GM23248 (cell line): ENCODE data around the gene CLCA1. TPM values are rescaled to one million over a fixed set of nuclear protein-coding genes. Genes with fewer than 3 reads are reported as not detected.

ENCODE experiments used
- DNase-seq: peaks from one replicate; pipeline ENCODE4 v3.0.0-alpha.2; 2015
- H2AFZ ChIP-seq: fragments of 200-600 bp; sonication (generic); 2 replicates; pipeline ENCODE4 v1.6.1; 2016; ENCODE audit warnings: antibody characterized with exemption
- H3F3A ChIP-seq: fragments of 200-600 bp; sonication (generic); 2 replicates; pipeline ENCODE4 v1.6.1; 2016; ENCODE audit warnings: mild to moderate bottlenecking, antibody characterized with exemption, mixed run types; ENCODE audit not compliant: insufficient read depth
- H3K27ac ChIP-seq: fragments of 200-600 bp; sonication (generic); 2 replicates; pipeline ENCODE4 v1.5.1; 2016; ENCODE audit warnings: mild to moderate bottlenecking
- H3K27me3 ChIP-seq: fragments of 200-600 bp; sonication (generic); replicated peaks from 2 replicates; pipeline ENCODE4 v1.6.1; 2016; ENCODE audit warnings: mild to moderate bottlenecking; ENCODE audit not compliant: insufficient read depth
- H3K36me3 ChIP-seq: fragments of 200-600 bp; sonication (generic); 2 replicates; pipeline ENCODE4 v1.6.1; 2016; ENCODE audit warnings: low read depth, mild to moderate bottlenecking
- H3K4me1 ChIP-seq: fragments of 200-600 bp; sonication (generic); 2 replicates; pipeline ENCODE4 v1.6.1; 2016; ENCODE audit warnings: mild to moderate bottlenecking; ENCODE audit not compliant: insufficient read depth
- H3K4me2 ChIP-seq: fragments of 200-600 bp; sonication (generic); one replicate; pipeline ENCODE4 v1.6.1; 2016; ENCODE audit warnings: mild to moderate bottlenecking; ENCODE audit not compliant: unreplicated experiment
- H3K4me3 ChIP-seq: fragments of 200-600 bp; sonication (generic); 2 replicates; pipeline ENCODE4 v1.5.1; 2016; ENCODE audit warnings: mild to moderate bottlenecking
- H3K79me2 ChIP-seq: fragments of 200-600 bp; sonication (generic); 2 replicates; pipeline ENCODE4 v1.6.1; 2016; ENCODE audit warnings: mild to moderate bottlenecking; ENCODE audit not compliant: insufficient read depth
- H3K9ac ChIP-seq: fragments of 200-600 bp; sonication (generic); 2 replicates; pipeline ENCODE4 v1.6.1; 2016; ENCODE audit warnings: mild to moderate bottlenecking
- H3K9me2 ChIP-seq: fragments of 200-600 bp; sonication (generic); 2 replicates; pipeline ENCODE4 v1.6.1; 2016; ENCODE audit warnings: mixed run types, mild to moderate bottlenecking, moderate library complexity; ENCODE audit not compliant: insufficient read depth
- H3K9me3 ChIP-seq: fragments of 200-600 bp; sonication (generic); one replicate; pipeline ENCODE4 v1.6.1; 2017; ENCODE audit warnings: low read depth
- H4K20me1 ChIP-seq: fragments of 200-600 bp; sonication (generic); 2 replicates; pipeline ENCODE4 v1.6.0; 2016; ENCODE audit not compliant: insufficient read depth
- EZH2 ChIP-seq: fragments of 200-600 bp; sonication (generic); IDR thresholded peaks from 2 replicates; pipeline ENCODE4 v1.6.1; 2018; ENCODE audit warnings: antibody characterized with exemption, mild to moderate bottlenecking; ENCODE audit not compliant: insufficient read depth, poor library complexity, severe bottlenecking
- EZH2phosphoT487 ChIP-seq: fragments of 200-600 bp; sonication (generic); IDR thresholded peaks from 2 replicates; pipeline ENCODE4 v1.6.1; 2018; ENCODE audit warnings: antibody characterized with exemption, moderate library complexity, mild to moderate bottlenecking, low read depth; ENCODE audit not compliant: insufficient read depth
- WGBS, 2 experiments: methylation state at CpG; one replicate each; pipeline ENCODE4 v1.1.6; 2015 to 2017; ENCODE audit warnings: low lambda C conversion rate in 2 of 2, low coverage in 1 of 2; ENCODE audit errors: missing lambda C conversion rate in 2 of 2; 5-methylcytosine and 5-hydroxymethylcytosine counted together
- in situ Hi-C: fragments of 300-500 bp; cut with MboI; formaldehyde crosslinking; loops from 2 replicates; pipeline ENCODE4 v1.15.0; 2020
- polyA plus RNA-seq: library from polyadenylated mRNA; unstranded; fragments of >200 nt; fragmentation: Nextera tagmentation; extraction: Ambion mirVana; gene quantifications from 2 replicates; pipeline ENCODE4 v1.2.1, GENCODE V29; 2016
- total RNA-seq: library from RNA; depleted of rRNA; stranded (reverse); fragments of >200 nt; shearing (Covaris generic); gene quantifications from 2 replicates; pipeline ENCODE4 v1.2.3, GENCODE V29; 2014

CLCA1 gene
- total and polyA plus RNA-seq, 2 experiments from 2014 or later: not detected

- Histone ChIP-seq H2AFZ (no peak overlapping the region), H3K9ac (no peak overlapping the region), H4K20me1 (no peaks in the 10 kb centered on the region), H3K79me2 (no peaks in the 10 kb centered on the region), H3F3A (no peaks in the 10 kb centered on the region), H3K9me2 (no peaks in the 10 kb centered on the region), H3K4me1 (no peaks in the 10 kb centered on the region), H3K9me3 (no peaks in the 10 kb centered on the region), H3K4me3 (no peak overlapping the region), H3K36me3 (no peaks in the 10 kb centered on the region), H3K4me2 (no peak overlapping the region), H3K27ac (no peak overlapping the region), H3K27me3 (no peaks in the 10 kb centered on the region)
- DNase-seq: no peak
- TF ChIP-seq EZH2 (no peak), EZH2phosphoT487 (no peak)
- in situ Hi-C loops: no loop called here
- WGBS, 2 experiments: 72 to 80% methylated on average over 3 of the region's 3 CpGs
Measured at GRCh38 chr1:86453664-86454063, 15.1 kb upstream of the CLCA1 start.

GRCh38 chr1:86455073-86455472 is 13.7 kb upstream of the CLCA1 start:
- no peaks in the 10 kb centered on the region for H4K20me1 ChIP-seq
- H3K36me3 ChIP-seq: no peaks in the 10 kb centered on the region
- no peak for TF ChIP-seq EZH2phosphoT487
- no peaks in the 10 kb centered on the region for H3K79me2 ChIP-seq
- H3K4me2 ChIP-seq: no peak overlapping the region
- H3K9me3 ChIP-seq: no peaks in the 10 kb centered on the region
- no peak for DNase-seq
- no peaks in the 10 kb centered on the region for H3K4me1 ChIP-seq
- no peak overlapping the region for H3K4me3 ChIP-seq
- H3K9me2 ChIP-seq: no peaks in the 10 kb centered on the region
- 85 to 88% methylated on average over 5 of the region's 5 CpGs for WGBS, 2 experiments
- no peak overlapping the region for H3K9ac ChIP-seq
- no peaks in the 10 kb centered on the region for H3K27me3 ChIP-seq
- in situ Hi-C loops: no loop called here
- H3K27ac ChIP-seq: no peak overlapping the region
- H2AFZ ChIP-seq: no peak overlapping the region
- H3F3A ChIP-seq: no peaks in the 10 kb centered on the region

DNA sequence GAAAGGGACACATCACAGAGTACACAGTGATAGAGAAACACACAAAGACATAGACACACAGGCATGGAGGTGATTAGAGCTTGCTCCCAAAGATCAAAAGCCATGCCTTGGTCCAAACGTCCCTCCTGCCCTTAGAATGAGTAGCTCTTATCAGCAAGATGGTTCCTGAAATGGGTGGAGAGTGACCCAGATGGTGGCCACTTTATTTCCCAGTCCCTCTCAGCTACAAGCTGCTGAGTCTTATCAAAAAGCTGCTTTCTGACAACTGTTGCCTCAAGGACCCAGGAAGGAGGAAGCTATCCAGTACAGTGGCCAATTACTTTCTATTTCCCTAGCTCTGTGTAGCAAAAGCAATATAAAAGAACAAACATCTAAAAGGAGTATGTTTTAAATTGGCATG is 7.7 kb upstream of the CLCA1 start:
- TF ChIP-seq EZH2phosphoT487: no peak
- TF ChIP-seq EZH2: no peak
- H4K20me1 ChIP-seq: no peaks in the 10 kb centered on the region
- no peaks in the 10 kb centered on the region for H3K27me3 ChIP-seq
- DNase-seq: no peak
- H3K4me2 ChIP-seq: no peak overlapping the region
- H3K9me3 ChIP-seq: no peaks in the 10 kb centered on the region
- H3K4me1 ChIP-seq: no peaks in the 10 kb centered on the region
- 18 to 26% methylated on average over 1 of the region's 1 CpG for WGBS, 2 experiments
- no peak overlapping the region for H2AFZ ChIP-seq
- no peak overlapping the region for H3K4me3 ChIP-seq
- in situ Hi-C loops: no loop called here
- no peaks in the 10 kb centered on the region for H3K79me2 ChIP-seq
- no peaks in the 10 kb centered on the region for H3K36me3 ChIP-seq
- H3K27ac ChIP-seq: no peak overlapping the region
- H3K9ac ChIP-seq: no peak overlapping the region
- H3K9me2 ChIP-seq: no peaks in the 10 kb centered on the region
- no peaks in the 10 kb centered on the region for H3F3A ChIP-seq

DNA sequence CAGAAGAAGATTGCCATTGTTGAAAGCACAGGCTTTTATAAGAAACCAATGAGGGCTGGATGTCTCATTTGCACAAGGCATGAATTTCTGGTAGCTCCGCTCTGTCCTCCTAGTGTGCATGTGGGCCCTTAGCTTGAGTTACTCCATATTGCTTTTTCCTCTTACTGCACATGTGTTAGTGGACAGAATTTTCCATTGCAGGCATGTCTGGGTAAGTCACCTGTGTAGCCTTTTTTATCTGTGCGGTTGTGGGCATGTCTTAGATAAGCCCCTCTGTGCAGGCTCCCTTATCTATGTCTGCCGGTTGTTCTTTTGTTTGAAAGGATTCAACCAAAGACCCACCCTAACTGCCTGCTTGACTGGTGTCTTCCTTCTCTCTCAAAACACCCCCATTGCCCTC is 7.2 kb upstream of the CLCA1 start:
- Histone ChIP-seq H3K9me2 (no peaks in the 10 kb centered on the region), H3K9ac (no peak overlapping the region), H3K4me2 (no peak overlapping the region), H3K27me3 (no peaks in the 10 kb centered on the region), H3K4me3 (no peak overlapping the region), H3F3A (no peaks in the 10 kb centered on the region), H3K36me3 (no peaks in the 10 kb centered on the region), H3K27ac (no peak overlapping the region), H3K9me3 (no peaks in the 10 kb centered on the region), H2AFZ (no peak overlapping the region), H3K4me1 (no peaks in the 10 kb centered on the region), H3K79me2 (no peaks in the 10 kb centered on the region), H4K20me1 (no peaks in the 10 kb centered on the region)
- DNase-seq: no peak
- TF ChIP-seq EZH2 (no peak), EZH2phosphoT487 (no peak)
- WGBS, 2 experiments: 92 to 93% methylated on average over 3 of the region's 3 CpGs
- in situ Hi-C loops: no loop called here

DNA sequence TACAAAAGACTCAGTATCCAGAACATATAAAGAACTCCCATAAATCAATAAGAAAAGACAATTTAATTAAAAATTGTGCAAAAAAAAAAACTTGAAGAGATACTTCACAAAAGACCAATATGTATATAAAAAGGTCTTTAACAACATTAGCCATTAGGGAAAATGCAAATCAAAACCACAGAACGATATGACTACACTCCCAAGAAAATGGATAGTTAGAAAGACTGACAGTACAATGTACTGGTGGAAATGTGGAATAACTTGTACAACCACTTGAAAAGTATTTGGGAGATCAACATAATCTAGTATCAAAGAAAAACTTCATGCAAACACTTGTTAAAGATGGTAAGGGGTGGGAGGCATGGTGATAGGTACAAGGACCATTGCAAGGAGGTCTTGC is 3.9 kb upstream of the CLCA1 start:
- Histone ChIP-seq H3K36me3 (no peaks in the 10 kb centered on the region), H3K27ac (no peak overlapping the region), H3K4me2 (no peak overlapping the region), H3K4me1 (no peaks in the 10 kb centered on the region), H3K27me3 (no peaks in the 10 kb centered on the region), H2AFZ (no peak overlapping the region), H3K9ac (no peak overlapping the region), H3F3A (no peaks in the 10 kb centered on the region), H4K20me1 (no peaks in the 10 kb centered on the region), H3K79me2 (no peaks in the 10 kb centered on the region), H3K9me3 (no peaks in the 10 kb centered on the region), H3K4me3 (no peak overlapping the region), H3K9me2 (no peaks in the 10 kb centered on the region)
- DNase-seq: no peak
- WGBS, 2 experiments: 38 to 56% methylated on average over 1 of the region's 1 CpG
- in situ Hi-C loops: no loop called here
- TF ChIP-seq EZH2 (no peak), EZH2phosphoT487 (no peak)
